ENCODE measurements around the gene CACNA1B.
"Not testable (repeated sequence)": the region's sequence is repeated elsewhere in the genome, so short reads cannot be mapped to it uniquely, and the experiment has no call there.

Gene CACNA1B

DNA sequence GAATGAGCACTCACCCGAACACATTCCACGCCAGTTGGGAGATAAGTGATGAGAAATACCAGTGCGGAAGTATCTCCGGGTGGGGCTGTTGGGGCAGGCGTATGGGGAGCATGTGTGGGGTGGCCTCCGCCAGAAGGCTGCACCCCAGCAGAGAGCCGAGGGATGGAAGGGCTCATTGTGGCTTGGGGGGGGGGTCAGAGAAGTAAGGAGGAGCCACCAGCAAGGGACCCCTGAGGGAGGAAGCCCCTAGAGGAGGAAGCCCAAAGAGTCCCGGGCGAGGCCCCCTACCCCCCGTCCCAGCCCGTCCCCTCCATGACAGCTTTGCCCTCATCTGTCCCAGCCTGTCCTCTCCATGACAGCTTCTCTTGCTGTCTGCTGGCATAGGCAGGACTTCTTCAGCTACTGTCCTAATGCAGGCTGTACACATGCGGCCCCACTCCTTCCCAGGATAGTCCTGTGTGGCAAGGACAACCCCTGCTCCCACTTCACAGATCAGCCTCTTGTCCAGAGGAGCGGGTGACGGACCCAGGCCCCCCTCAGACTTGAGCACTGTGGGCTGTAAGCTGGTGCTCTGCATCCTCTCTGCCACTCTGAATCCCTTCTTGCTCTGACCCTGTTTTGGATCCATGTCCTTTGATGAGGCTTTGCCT is 239.6 kb downstream of the CACNA1B start:
- DNase-seq (ENCODE audit: low spot score) = no peak

DNA sequence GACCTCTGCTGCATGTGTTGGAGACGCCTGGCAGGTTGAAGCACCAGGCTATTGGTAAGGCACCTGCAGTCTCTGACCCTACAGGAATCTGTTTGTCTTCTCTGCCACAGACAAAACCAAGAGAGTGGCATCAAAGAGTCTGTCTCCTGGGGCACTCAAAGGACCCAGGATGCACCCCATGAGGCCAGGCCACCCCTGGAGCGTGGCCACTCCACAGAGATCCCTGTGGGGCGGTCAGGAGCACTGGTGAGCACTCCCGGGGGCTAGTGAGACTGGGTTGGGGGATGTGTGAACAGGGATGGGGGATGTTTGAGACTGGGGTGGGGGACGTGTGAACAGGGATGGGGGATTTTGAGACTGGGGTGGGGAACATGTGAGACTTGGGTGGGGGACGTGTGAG is 240.3 kb downstream of the CACNA1B start:
- no peak for DNase-seq (ENCODE audit: low spot score)

DNA sequence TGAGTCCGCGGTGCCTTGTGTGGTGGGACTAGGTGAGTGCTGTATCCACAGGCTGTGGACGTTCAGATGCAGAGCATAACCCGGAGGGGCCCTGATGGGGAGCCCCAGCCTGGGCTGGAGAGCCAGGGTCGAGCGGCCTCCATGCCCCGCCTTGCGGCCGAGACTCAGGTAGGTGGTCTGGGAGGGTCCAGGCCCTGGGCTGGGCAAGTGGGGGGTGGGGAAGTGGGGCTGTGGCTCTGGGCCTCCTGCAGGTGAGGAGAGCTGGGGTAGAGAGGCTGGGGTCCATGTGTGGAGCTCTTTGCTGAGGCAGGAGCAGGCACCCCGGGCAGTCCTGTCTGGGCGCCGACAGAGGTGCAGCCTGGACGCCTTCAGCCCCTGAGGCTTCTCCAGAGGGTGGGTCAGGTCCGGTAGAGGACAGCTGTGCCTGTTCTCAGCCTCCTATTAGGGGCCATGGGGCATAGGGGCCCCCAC is 241.1 kb downstream of the CACNA1B start:
- no peak for DNase-seq (ENCODE audit: low spot score)

DNA sequence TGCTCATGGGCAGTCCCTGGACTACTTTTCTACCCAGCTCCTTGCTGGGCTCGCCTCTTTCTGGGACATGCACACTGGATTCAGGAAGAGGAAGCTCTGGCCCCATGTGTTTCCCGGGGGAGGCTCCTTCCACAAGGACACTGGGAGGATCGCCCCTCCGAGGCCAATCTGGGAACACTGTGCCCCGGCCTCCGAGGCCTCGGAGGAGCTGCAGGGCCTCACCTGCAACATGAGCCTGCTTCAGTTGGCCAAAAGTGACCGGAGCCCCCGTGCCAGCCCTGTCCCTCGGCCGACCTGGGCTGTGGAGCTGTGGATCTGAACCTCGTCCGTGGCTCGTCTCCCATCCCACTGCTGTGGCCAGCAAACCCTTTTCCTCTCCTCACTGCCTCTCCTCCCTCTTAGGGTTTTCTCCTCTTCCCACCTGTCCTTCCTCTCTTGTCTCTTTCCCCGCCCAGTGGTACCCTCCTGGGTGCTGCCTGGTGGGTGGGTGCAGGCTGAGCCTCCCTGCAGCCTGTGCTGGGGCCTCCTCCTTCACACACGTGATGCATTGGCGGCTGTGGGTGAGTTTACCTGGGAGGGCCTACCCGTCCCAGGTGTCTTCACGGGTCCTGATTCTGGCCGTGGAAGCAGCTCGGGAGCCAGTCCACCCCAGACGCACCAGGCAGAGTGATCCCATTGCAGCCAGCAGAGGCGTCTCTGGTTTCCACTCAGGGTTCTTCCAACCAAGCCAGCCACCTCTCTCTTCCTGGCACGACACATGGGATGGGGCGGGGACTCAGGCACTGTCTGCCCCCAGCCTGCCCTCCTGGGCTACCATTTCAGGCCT is 241.8 kb downstream of the CACNA1B start:
- no peak for DNase-seq (ENCODE audit: low spot score)

DNA sequence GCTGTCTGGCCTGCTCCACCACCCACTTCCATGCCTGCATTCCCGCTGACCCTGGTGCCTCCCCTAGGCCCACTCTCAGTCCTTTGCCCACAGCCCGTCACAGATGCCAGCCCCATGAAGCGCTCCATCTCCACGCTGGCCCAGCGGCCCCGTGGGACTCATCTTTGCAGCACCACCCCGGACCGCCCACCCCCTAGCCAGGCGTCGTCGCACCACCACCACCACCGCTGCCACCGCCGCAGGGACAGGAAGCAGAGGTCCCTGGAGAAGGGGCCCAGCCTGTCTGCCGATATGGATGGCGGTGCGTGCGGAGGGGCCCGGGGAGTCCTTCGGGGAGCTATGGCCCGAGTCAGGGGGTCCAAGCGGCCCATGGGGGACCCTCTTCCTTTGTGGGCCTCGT is 242.5 kb downstream of the CACNA1B start:
- no peak for DNase-seq (ENCODE audit: low spot score)

DNA sequence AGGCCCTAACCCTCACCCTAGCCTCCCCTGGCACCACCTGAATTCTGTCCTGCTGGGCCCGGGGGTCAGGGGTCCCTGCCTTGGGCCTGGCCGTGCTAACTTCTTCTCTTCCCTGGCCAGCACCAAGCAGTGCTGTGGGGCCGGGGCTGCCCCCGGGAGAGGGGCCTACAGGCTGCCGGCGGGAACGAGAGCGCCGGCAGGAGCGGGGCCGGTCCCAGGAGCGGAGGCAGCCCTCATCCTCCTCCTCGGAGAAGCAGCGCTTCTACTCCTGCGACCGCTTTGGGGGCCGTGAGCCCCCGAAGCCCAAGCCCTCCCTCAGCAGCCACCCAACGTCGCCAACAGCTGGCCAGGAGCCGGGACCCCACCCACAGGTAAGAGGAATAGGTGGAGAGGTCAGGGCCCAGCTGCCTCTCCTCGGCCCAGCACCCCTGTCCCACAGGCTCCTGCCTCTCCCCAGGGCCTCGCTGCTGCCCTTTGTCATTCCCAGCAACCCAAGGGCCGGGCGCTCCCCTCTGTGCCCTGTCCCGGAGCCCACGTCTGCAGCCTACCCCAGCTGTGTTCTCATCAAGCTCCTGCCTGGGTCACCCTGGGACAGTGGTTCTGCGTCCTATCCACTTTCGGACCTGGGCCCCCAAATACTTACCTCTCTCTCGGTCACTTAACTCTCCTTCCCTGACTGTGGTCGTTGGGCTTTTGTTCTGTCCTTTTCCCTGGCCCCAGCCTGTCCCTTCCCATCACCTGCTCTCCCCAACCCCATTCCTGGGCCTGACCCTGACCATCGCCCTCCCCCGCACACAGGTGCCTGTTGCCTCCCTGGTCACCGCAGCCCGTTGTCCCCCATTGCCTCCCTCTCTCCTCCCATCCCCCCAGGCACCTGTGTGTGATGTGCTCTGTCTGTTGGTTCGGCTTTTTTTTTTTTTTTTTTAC is 243.2 kb downstream of the CACNA1B start:
- DNase-seq (ENCODE audit: low spot score) = no peak

DNA sequence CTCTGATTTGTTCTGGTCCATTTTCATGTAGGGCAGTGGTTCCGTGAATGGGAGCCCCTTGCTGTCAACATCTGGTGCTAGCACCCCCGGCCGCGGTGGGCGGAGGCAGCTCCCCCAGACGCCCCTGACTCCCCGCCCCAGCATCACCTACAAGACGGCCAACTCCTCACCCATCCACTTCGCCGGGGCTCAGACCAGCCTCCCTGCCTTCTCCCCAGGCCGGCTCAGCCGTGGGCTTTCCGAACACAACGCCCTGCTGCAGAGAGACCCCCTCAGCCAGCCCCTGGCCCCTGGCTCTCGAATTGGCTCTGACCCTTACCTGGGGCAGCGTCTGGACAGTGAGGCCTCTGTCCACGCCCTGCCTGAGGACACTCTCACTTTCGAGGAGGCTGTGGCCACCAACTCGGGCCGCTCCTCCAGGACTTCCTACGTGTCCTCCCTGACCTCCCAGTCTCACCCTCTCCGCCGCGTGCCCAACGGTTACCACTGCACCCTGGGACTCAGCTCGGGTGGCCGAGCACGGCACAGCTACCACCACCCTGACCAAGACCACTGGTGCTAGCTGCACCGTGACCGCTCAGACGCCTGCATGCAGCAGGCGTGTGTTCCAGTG is 244.0 kb downstream of the CACNA1B start:
- DNase-seq (ENCODE audit: low spot score) = no peak

DNA sequence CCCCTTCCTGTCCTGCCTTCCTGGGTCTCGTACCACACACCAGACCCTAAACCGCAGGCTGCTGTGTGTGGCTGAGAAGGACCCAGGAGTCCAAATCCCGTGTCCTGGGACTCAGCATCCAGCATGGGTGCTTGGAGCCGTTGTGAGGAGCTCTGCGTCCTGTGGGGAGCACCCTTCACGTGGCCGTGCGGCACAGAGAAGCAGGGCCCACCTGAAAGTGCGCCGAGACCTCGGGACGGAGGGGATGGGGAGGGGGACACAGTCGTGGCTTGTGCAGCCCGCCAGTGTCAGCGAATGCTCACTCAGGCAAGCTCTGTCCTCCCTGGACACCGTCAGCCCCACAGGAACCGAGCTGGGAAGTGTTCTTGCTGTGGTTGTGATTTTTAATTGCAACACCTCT is 244.6 kb downstream of the CACNA1B start:
- DNase-seq (ENCODE audit: low spot score) = no peak

DNA sequence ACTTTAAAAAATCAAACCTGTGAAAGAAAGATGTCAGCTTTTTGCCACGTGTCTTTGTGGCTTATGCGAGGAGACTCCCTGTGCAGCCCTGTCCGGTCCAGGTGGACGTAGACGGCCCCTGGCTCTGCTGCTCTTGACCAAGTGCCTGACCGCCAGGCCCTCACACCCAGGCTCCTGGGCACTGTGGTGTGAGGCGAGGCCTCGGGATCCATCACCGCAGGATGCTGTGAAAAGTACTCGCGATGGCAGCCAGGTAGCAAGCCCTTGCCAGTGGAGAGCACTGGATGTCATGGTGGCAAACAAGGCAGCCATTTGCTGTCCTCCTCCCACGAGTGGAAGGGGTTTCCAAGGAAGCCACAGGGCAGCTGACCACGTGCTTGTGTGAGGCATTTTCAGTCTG is 245.1 kb downstream of the CACNA1B start:
- DNase-seq (ENCODE audit: low spot score) = no peak

DNA sequence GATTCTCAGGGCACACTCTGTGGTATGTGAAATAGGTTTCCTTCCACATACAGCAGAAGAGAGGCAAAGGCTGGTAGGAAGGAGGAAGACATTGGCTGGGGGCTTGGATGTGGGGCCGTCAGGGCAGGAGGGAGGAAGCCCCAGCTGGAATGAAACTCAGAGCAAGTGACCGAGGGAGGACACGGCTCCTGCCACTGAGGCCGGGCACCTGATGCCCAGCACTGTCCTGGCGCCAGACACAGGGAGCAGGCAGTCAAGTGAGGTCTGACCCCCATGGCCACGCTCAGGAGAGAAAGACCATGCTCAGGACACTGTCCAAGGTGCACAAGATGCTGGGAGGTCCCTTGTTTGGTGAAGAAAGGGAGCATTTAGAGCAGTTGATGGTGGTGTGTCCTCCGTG is 245.5 kb downstream of the CACNA1B start:
- no peak for DNase-seq (ENCODE audit: low spot score)

DNA sequence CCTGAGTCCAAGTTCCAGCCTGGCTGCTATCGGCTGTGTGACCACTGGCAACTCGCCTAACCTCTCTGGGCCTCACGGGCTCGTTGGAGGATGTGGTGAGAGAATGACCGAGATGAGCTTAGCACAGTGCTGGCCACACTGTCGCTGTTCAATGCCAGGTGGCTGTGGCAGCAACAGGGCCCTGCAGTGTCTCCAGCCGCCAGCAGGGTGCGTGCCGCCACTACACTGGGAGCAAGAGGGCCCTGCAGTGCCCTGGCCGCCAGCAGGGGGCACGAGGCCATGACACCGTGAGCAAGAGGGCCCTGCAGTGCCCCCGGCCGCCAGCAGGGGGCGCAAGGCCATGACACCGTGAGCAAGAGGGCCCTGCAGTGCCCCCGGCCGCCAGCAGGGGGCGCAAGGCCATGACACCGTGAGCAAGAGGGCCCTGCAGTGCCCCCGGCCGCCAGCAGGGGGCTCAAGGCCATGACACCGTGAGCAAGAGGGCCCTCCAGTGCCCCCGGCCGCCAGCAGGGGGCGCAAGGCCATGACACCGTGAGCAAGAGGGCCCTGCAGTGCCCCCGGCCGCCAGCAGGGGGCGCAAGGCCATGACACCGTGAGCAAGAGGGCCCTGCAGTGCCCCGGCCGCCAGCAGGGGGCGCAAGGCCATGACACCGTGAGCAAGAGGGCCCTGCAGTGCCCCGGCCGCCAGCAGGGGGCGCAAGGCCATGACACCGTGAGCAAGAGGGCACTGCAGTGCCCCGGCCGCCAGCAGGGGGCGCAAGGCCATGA is 248.7 kb downstream of the CACNA1B start:
- not testable (repeated sequence) for DNase-seq (ENCODE audit: low spot score)

DNA sequence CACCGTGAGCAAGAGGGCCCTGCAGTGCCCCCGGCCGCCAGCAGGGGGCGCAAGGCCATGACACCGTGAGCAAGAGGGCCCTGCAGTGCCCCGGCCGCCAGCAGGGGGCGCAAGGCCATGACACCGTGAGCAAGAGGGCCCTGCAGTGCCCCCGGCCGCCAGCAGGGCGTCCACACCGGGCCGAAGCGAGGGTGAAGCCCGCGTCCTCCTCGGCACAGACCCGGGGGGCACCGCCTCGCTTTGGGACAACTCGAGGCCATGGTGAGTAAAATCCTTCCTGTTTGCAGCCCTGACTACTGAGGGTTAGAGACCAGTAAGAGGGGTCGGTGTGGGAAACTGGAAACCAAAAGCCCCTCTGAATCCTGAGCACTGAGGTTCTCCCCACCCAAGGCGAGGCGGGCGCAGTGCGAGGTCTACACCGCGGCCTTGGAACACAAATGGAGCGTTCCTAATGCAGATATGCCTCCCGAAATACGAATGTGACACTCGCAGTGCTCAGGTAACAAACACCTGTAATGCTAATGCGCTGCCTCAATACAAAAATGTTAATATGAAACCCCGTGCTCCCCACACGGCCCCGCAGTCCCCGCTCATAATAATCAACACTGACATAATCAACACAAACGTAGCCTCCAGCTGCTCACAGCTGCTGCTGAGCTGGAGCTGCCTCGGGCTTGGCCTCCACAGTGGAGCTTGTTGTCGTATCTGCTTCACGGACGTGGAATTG is 249.4 kb downstream of the CACNA1B start:
- DNase-seq (ENCODE audit: low spot score) = not testable (repeated sequence)

DNA sequence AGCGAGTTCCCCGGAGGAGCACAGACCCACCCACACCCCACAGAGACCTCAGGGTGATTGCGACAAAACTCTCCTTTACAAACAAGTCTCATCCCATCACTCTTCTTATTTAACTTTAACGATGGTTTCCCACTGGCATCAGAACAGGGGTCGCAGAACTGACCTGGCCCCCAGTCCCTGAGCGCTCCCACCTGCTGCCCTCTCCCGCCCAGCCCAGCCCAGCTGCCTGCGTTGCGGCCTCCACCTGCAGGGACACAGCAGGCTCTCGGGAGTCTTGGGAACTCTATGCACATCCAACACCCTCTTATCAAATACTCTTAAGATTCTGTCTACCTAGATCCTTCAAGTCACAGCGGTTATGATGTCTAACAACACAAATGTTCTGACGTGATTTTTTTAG is 250.4 kb downstream of the CACNA1B start:
- not testable (repeated sequence) for DNase-seq (ENCODE audit: low spot score)

DNA sequence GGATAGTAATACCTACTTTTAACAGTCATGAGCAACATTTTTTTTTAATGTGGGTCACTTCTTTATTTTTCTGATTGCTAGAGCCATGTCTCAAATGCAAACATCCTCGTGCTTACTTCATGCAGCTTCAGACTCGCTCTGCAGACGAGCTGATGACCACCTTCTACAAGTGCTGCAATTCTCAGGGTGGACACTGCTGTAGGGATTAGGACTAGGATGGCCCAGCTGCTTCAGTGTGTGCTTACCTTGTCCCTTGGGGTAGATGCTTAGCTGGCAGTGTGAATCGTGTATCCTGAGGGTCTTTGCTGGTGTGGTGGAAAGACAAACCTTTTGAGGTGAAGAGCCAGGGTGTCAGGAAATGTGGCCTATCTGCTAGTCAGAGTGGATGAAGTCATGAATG is 251.7 kb downstream of the CACNA1B start:
- DNase-seq (ENCODE audit: low spot score) = not testable (repeated sequence)

DNA sequence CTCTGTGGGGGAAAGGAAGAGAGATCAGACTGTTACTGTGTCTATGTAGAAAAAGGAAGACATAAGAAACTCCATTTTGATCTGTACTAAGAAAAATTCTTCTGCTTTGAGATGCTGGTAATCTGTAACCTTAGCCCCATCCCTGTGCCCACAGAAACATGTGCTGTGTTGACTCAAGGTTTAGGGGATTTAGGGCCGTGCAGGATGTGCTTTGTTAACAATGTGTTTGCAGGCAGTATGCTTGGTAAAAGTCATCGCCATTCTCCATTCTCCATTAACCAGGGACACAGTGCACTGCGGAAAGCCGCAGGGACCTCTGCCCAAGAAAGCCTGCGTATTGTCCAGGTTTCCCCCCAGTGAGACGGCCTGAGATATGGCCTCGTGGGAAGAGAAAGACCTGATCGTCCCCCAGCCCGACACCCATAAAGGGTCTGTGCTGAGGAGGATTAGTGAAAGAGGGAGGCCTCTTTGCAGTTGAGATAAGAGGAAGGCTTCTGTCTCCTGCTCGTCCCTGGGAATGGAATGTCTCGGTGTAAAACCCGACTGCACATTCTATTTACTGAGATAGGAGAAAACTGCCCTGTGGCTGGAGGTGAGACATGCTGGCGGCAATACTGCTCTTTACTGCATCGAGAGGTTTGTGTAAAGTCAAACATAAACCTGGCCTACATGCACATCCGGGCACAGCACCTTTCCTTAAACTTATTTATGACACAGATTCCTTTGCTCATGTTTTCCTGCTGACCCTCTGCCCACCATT is 255.5 kb downstream of the CACNA1B start:
- DNase-seq (ENCODE audit: low spot score) = not testable (repeated sequence)

DNA sequence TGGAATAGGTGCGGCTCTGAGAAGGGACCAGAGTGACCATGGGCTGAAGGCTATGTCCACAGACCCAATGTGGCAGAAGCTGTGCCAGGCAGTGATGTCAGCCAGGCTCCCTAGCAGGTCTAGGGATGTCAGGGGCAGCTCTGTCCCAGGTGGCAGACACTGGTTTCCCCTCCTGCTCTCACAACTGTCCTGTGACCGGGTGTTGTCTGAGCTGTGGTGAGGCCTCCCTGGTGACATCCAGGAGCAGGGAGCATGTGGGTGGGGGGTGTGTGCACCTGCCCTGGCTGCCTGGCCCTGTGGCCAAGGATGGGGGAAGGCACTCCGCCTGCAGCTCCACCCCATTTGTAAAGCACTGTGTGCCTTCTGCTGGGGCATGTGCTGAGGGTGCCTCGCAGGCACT is 257.0 kb downstream of the CACNA1B start:
- DNase-seq (ENCODE audit: low spot score) = not testable (repeated sequence)

DNA sequence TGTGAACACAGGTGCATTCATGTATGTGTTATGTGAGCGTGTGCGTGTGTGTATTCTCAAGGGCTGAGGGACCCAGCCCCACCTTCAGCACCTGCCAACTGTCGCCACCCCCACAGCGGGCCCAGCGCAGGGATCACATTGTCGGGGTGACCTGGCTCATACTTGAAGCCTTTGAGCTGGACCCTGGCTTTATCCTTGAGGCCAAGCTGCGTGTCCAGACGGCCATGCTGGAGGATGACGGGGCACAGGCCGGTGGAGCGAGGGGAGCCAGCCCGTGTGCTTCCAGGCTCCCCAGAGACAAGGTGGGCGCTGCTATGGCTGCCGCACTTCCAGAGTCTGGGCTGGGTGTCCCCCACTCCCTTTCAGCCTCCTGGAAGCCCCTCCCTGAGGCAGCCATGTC is 261.5 kb downstream of the CACNA1B start:
- not testable (repeated sequence) for DNase-seq (ENCODE audit: low spot score)

DNA sequence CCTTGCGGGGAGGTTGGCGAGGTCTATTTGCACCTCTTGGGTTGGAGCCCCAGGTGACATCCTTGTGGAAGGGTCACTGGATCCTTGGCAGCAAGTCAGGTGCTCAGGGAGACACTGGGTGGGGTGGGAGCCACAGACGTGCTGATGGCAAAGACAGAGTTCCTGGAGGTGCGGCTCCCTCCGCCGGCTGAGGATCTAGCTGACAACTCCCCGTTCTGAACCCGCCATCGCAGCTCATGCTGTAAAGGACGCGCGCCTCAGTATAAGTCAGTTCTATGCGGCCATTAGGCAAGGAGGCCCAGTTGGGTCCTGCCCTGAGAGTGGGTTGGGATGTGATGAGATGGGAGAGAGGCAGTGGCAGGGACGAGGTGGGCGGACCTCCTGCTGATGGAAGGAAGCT is 263.4 kb downstream of the CACNA1B start:
- not testable (repeated sequence) for DNase-seq (ENCODE audit: low spot score)

DNA sequence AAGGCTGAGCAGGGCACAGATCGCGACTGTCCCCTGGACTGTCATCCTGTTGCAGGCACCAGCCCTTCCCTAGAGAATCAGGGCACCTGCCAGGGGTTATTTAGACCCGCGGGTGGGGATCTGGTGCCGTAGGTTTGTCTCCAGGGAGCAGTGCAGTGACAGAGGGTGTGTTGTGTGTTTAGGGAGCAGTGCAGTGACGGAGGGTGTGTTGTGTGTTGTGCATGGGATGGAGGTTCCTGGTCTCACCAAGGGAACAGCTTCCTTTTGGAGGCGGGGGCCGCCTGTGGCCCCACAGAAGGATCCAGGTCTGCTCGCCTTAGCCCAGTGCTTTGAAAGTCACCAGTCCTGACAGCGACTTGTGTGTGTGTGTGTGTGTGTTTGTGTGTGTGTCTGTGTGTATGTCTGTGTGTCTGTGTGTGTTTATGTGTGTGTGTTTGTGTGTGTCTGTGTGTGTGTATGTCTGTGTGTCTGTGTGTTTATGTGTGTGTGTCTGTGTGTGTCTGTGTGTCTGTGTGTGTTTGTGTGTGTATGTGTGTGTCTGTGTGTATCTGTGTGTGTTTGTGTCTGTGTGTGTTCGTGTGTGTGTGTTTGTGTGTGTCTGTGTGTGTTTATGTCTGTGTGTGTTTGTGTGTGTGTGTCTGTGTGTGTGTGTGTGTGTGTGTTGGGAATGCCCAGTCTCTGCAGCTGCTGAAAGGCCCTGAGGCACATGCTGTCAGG is 265.1 kb downstream of the CACNA1B start:
- DNase-seq (ENCODE audit: low spot score) = not testable (repeated sequence)
